Natural killer cell (primary cell): Measurements from ENCODE around the gene DLX5. TPM values are rescaled to one million over a fixed set of nuclear protein-coding genes. Genes with fewer than 3 reads are reported as not detected.

Source experiments
- ATAC-seq, 3 donors: fragments of 150-1000 bp in 2 of 3; fragments of 200-7000 bp in 1 of 3; cut with Tn5 transposase; 1 replicate in 1 of 3; 2 replicates in 2 of 3; pipeline ENCODE4 v1.10.0; 2021; ENCODE audit warnings: mild to moderate bottlenecking in 2 of 3, moderate library complexity in 2 of 3
- DNase-seq, 2 donors: peaks; one replicate each; pipeline versions ENCODE4 v3.0.0 to v3.0.0-alpha.2; 2013 to 2021; ENCODE audit warnings: mixed read lengths in 1 of 2
- H3K27ac ChIP-seq: one replicate; pipeline ENCODE4 v1.5.1; 2013; ENCODE audit warnings: mild to moderate bottlenecking, low read length
- H3K27me3 ChIP-seq: one replicate; pipeline ENCODE4 v1.6.1; 2013; ENCODE audit warnings: low read length; ENCODE audit not compliant: control insufficient read depth, insufficient read depth
- H3K36me3 ChIP-seq: one replicate; pipeline ENCODE4 v1.6.1; 2013; ENCODE audit warnings: low read length; ENCODE audit not compliant: control insufficient read depth, insufficient read depth
- H3K4me1 ChIP-seq: one replicate; pipeline ENCODE4 v1.6.1; 2013; ENCODE audit warnings: low read length; ENCODE audit not compliant: control insufficient read depth, insufficient read depth
- H3K4me3 ChIP-seq: one replicate; pipeline ENCODE4 v1.5.1; 2013; ENCODE audit warnings: low read length
- H3K9me3 ChIP-seq: one replicate; pipeline ENCODE4 v1.6.1; 2013; ENCODE audit warnings: low read length; ENCODE audit not compliant: control insufficient read depth, insufficient read depth
- H3K27ac Mint-ChIP-seq, 2 donors: one replicate each; pipeline ENCODE4 v1.8.0; 2022; ENCODE audit warnings: mild to moderate bottlenecking in 2 of 2, mixed read lengths in 2 of 2, moderate library complexity in 1 of 2
- H3K27me3 Mint-ChIP-seq, 2 donors: one replicate each; pipeline ENCODE4 v1.8.0; 2022; ENCODE audit warnings: low read depth in 2 of 2, mixed read lengths in 2 of 2
- H3K36me3 Mint-ChIP-seq: one replicate; pipeline ENCODE4 v1.8.0; 2022; ENCODE audit warnings: mixed read lengths
- H3K4me1 Mint-ChIP-seq, 2 donors: one replicate each; pipeline ENCODE4 v1.8.0; 2022; ENCODE audit warnings: mixed read lengths in 2 of 2
- H3K4me3 Mint-ChIP-seq: one replicate; pipeline ENCODE4 v1.8.0; 2022; ENCODE audit warnings: mild to moderate bottlenecking, moderate library complexity, mixed read lengths
- H3K9me3 Mint-ChIP-seq, 2 donors: one replicate each; pipeline ENCODE4 v1.8.0; 2022; ENCODE audit warnings: mixed read lengths in 2 of 2
- WGBS: methylation state at CpG from one replicate; pipeline ENCODE4 v1.1.7; 2013; ENCODE audit warnings: missing lambda C conversion rate; ENCODE audit not compliant: insufficient coverage; 5-methylcytosine and 5-hydroxymethylcytosine counted together
- intact Hi-C: fragments of 100-400 bp; cut with micrococcal nuclease; formaldehyde crosslinking; loops from one replicate; pipeline ENCODE4 v1.14.2; 2022
- total RNA-seq, 4 donors: library from RNA; stranded (reverse); fragments of 120-200 nt in 1 of 4; gene quantifications; one replicate each; pipeline versions ENCODE4 v1.2.3 to v1.2.4, GENCODE V29; 2013 to 2022
- TF ChIP-seq, protein P1 (sequence below): fragments of 200-600 bp; IDR thresholded peaks from one replicate; pipeline ENCODE4 v1.8.0; 2022; ENCODE audit warnings: antibody characterized with exemption

DLX5 gene
- total RNA-seq, 3 donors from 2014 or later (not counting 1 experiment from before 2014, with no cell fraction given) = not detected

- TF ChIP-seq, protein P1, sequence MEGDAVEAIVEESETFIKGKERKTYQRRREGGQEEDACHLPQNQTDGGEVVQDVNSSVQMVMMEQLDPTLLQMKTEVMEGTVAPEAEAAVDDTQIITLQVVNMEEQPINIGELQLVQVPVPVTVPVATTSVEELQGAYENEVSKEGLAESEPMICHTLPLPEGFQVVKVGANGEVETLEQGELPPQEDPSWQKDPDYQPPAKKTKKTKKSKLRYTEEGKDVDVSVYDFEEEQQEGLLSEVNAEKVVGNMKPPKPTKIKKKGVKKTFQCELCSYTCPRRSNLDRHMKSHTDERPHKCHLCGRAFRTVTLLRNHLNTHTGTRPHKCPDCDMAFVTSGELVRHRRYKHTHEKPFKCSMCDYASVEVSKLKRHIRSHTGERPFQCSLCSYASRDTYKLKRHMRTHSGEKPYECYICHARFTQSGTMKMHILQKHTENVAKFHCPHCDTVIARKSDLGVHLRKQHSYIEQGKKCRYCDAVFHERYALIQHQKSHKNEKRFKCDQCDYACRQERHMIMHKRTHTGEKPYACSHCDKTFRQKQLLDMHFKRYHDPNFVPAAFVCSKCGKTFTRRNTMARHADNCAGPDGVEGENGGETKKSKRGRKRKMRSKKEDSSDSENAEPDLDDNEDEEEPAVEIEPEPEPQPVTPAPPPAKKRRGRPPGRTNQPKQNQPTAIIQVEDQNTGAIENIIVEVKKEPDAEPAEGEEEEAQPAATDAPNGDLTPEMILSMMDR = no peak
- H3K4me1 ChIP-seq = no peaks in the 10 kb centered on the region
- no peaks in the 10 kb centered on the region for H3K36me3 ChIP-seq
- H3K36me3 Mint-ChIP-seq = no peaks in the 10 kb centered on the region
- intact Hi-C loops = no loop called here
- ATAC-seq (no peak), DNase-seq (no peak)
- no peak overlapping the region for H3K4me3 Mint-ChIP-seq
- H3K27me3 ChIP-seq = peaks cover 20% of the 10 kb centered on the region
- H3K4me3 ChIP-seq = no peak overlapping the region
- H3K27ac Mint-ChIP-seq = no peak overlapping the region
- H3K9me3 ChIP-seq = no peaks in the 10 kb centered on the region
- peaks cover 34 to 83% of the 10 kb centered on the region in 2 donors for H3K27me3 Mint-ChIP-seq
- H3K9me3 Mint-ChIP-seq = no peaks in the 10 kb centered on the region
- no peaks in the 10 kb centered on the region for H3K4me1 Mint-ChIP-seq
- H3K27ac ChIP-seq = no peak overlapping the region
- WGBS = no CpG with 5 or more reads among the region's 1 CpG
Measured at GRCh38 chr7:96985992-96986391, 38.6 kb downstream of the DLX5 start.

DNA sequence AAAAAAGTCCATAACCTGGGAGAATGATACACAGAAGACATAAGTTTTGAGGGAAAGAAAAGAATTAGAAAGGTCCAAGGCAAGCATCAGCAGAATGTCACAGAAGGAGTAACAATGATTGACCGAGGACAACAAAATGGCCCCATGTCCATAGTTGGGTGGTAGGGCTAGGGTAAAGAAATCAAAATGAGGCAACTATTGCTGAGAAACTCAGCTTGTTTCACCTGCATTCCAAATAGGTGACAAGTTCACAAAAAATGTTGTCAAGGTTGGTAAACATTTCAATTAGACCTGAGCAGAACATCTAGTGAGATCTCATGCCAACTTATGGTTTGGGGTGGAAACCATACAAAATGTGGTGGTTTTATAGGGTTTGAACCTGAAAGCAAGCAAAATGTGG, 42.0 kb downstream of the DLX5 start:
- H3K4me1 Mint-ChIP-seq = no peaks in the 10 kb centered on the region
- no peaks in the 10 kb centered on the region for H3K9me3 ChIP-seq
- intact Hi-C loops = no loop called here
- no peak overlapping the region for H3K4me3 Mint-ChIP-seq
- H3K27me3 Mint-ChIP-seq = peaks cover 21 to 57% of the 10 kb centered on the region in 2 donors
- H3K27me3 ChIP-seq = peaks cover 9% of the 10 kb centered on the region
- DNase-seq = no peak
- ATAC-seq = no peak
- H3K4me3 ChIP-seq = no peak overlapping the region
- no peaks in the 10 kb centered on the region for H3K36me3 Mint-ChIP-seq
- H3K27ac ChIP-seq = no peak overlapping the region
- 100% methylated on average over 1 of the region's 1 CpG for WGBS
- no peaks in the 10 kb centered on the region for H3K9me3 Mint-ChIP-seq
- TF ChIP-seq, protein P1 = no peak
- H3K27ac Mint-ChIP-seq = no peak overlapping the region
- H3K4me1 ChIP-seq = no peaks in the 10 kb centered on the region
- no peaks in the 10 kb centered on the region for H3K36me3 ChIP-seq

- ATAC-seq (no peak), DNase-seq (no peak)
- Histone ChIP-seq H3K4me3 (no peak overlapping the region), H3K4me1 (no peaks in the 10 kb centered on the region), H3K27me3 (peaks cover 3% of the 10 kb centered on the region), H3K36me3 (no peaks in the 10 kb centered on the region), H3K9me3 (no peaks in the 10 kb centered on the region), H3K27ac (no peak overlapping the region)
- peaks cover 26 to 35% of the 10 kb centered on the region in 2 donors for H3K27me3 Mint-ChIP-seq
- no peaks in the 10 kb centered on the region for H3K36me3 Mint-ChIP-seq
- no peaks in the 10 kb centered on the region for H3K9me3 Mint-ChIP-seq
- H3K27ac Mint-ChIP-seq = no peak overlapping the region
- TF ChIP-seq, protein P1 = no peak
- WGBS = 91% methylated on average over 2 of the region's 2 CpGs
- H3K4me3 Mint-ChIP-seq = no peak overlapping the region
- intact Hi-C loops = no loop called here
- no peaks in the 10 kb centered on the region for H3K4me1 Mint-ChIP-seq
Measured at GRCh38 chr7:96979551-96980276, 44.9 kb downstream of the DLX5 start.

DNA sequence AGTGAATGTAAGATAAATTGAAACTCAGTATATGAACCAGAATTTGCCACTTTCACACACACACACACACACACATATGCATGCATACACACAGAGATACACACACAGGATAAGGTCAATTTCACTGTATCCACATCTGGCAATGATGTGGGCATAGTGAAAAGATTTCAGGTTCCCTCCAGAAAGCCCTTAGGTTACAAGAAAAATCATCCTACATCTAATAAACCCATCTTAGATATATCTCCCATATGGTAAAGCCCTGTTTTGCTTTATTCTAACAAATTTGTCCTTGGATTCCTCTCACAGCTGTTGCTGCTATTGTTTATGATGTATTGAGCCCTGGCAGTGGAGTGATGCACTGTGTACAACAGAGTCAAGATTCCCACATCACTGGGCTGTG, 47.2 kb downstream of the DLX5 start:
- DNase-seq (no peak), ATAC-seq (no peak)
- no peaks in the 10 kb centered on the region for H3K4me1 Mint-ChIP-seq

More for the DNA sequence above, 47.2 kb downstream of the DLX5 start:
- no peak overlapping the region for H3K4me3 ChIP-seq
- H3K27ac ChIP-seq = no peak overlapping the region
- TF ChIP-seq, protein P1 = no peak
- peaks cover under 1% of the 10 kb centered on the region for H3K27me3 ChIP-seq
- intact Hi-C loops = no loop called here
- Mint-ChIP-seq H3K9me3 (no peaks in the 10 kb centered on the region), H3K27ac (no peak overlapping the region), H3K4me3 (no peak overlapping the region), H3K36me3 (no peaks in the 10 kb centered on the region), H3K27me3 (peaks cover 30 to 35% of the 10 kb centered on the region in 2 donors)
- no peaks in the 10 kb centered on the region for H3K36me3 ChIP-seq
- H3K4me1 ChIP-seq = no peaks in the 10 kb centered on the region
- no peaks in the 10 kb centered on the region for H3K9me3 ChIP-seq
